Suppressor macrophage treated with lipopolysaccharide for 4 hours (primary cell): ENCODE measurements around the gene CATSPER3.
"Not testable (repeated sequence)": the region's sequence is repeated elsewhere in the genome, so short reads cannot be mapped to it uniquely, and the experiment has no call there.

Experiments used
- DNase-seq: peaks from one replicate; pipeline ENCODE4 v3.0.0-alpha.2; 2020

CATSPER3 gene

GRCh38 chr5:134975078-134975715 is 7.5 kb downstream of the CATSPER3 start:
- DNase-seq: peak; percentile 3

- DNase-seq: no peak
Measured at GRCh38 chr5:134975843-134976242, 8.1 kb downstream of the CATSPER3 start.

GRCh38 chr5:134976841-134977240 is 9.1 kb downstream of the CATSPER3 start:
- DNase-seq: no peak

GRCh38 chr5:134979416-134979815 is 11.7 kb downstream of the CATSPER3 start:
- DNase-seq: no peak

GRCh38 chr5:134982230-134982629 is 14.5 kb downstream of the CATSPER3 start:
- no peak for DNase-seq

- DNase-seq: no peak
Measured at GRCh38 chr5:134989266-134989830, 21.6 kb downstream of the CATSPER3 start.

GRCh38 chr5:134990183-134990582 is 22.5 kb downstream of the CATSPER3 start:
- DNase-seq: not testable (repeated sequence)

- no peak for DNase-seq
Measured at GRCh38 chr5:134992148-134992547, 24.4 kb downstream of the CATSPER3 start.

- DNase-seq: no peak
Measured at GRCh38 chr5:134993161-134993560, 25.5 kb downstream of the CATSPER3 start.

GRCh38 chr5:134994560-134995156 is 27.0 kb downstream of the CATSPER3 start:
- DNase-seq: peak; percentile 6

GRCh38 chr5:134995850-134996402 is 28.2 kb downstream of the CATSPER3 start:
- no peak for DNase-seq

- no peak for DNase-seq
Measured at GRCh38 chr5:134997015-134997414, 29.3 kb downstream of the CATSPER3 start.

GRCh38 chr5:134998068-134998467 is 30.4 kb downstream of the CATSPER3 start:
- DNase-seq: not testable (repeated sequence)

- DNase-seq: no peak
Measured at GRCh38 chr5:135004376-135004775, 36.7 kb downstream of the CATSPER3 start.

GRCh38 chr5:135005076-135005475 is 37.4 kb downstream of the CATSPER3 start:
- no peak for DNase-seq

GRCh38 chr5:135007305-135007704 is 39.6 kb downstream of the CATSPER3 start:
- DNase-seq: no peak

- DNase-seq: no peak
Measured at GRCh38 chr5:135007749-135008363, 40.1 kb downstream of the CATSPER3 start.

- DNase-seq: no peak
Measured at GRCh38 chr5:135008556-135008955, 40.8 kb downstream of the CATSPER3 start.

- no peak for DNase-seq
Measured at GRCh38 chr5:135008981-135009735, 41.5 kb downstream of the CATSPER3 start.

- DNase-seq: no peak
Measured at GRCh38 chr5:135009736-135010501, 42.2 kb downstream of the CATSPER3 start.

- no peak for DNase-seq
Measured at GRCh38 chr5:135010502-135011354, 43.0 kb downstream of the CATSPER3 start.
